CD4-positive, CD25-positive, alpha-beta regulatory T cell (primary cell): Measurements from ENCODE around the gene MAP3K13. TPM values are rescaled to one million over a fixed set of nuclear protein-coding genes. Genes with fewer than 3 reads are reported as not detected.

Experiments used
- ATAC-seq, 2 donors: fragments of 150-1000 bp; cut with Tn5 transposase; one replicate each; pipeline ENCODE4 v1.10.0; 2021; ENCODE audit warnings: low read depth in 2 of 2, moderate number of reproducible peaks in 2 of 2, moderate library complexity in 1 of 2
- DNase-seq, 3 donors: peaks; one replicate each; pipeline versions ENCODE4 v3.0.0 to v3.0.0-alpha.2; 2012 to 2022; ENCODE audit warnings: mixed read lengths in 1 of 3
- H3K27ac ChIP-seq: one replicate; pipeline ENCODE4 v1.7.0; 2013; ENCODE audit warnings: mild to moderate bottlenecking, low read length; ENCODE audit not compliant: insufficient read depth, poor library complexity, severe bottlenecking
- H3K27me3 ChIP-seq: one replicate; pipeline ENCODE4 v1.7.0; 2013; ENCODE audit warnings: low read length; ENCODE audit not compliant: control insufficient read depth, insufficient read depth
- H3K36me3 ChIP-seq: one replicate; pipeline ENCODE4 v1.7.0; 2013; ENCODE audit warnings: mild to moderate bottlenecking, low read length, moderate library complexity; ENCODE audit not compliant: control insufficient read depth, insufficient read depth
- H3K4me1 ChIP-seq: 2 replicates; pipeline ENCODE4 v1.7.0; 2013; ENCODE audit warnings: mild to moderate bottlenecking, low read length; ENCODE audit not compliant: insufficient read depth, control insufficient read depth, poor library complexity, severe bottlenecking
- H3K4me3 ChIP-seq: one replicate; pipeline ENCODE4 v1.7.0; 2013; ENCODE audit warnings: low read depth, mild to moderate bottlenecking, low read length, moderate library complexity
- H3K9me3 ChIP-seq, 2 experiments: 1 replicate in 1 of 2; 2 replicates in 1 of 2; pipeline ENCODE4 v1.7.0; 2013; ENCODE audit warnings: low read length in 2 of 2, mild to moderate bottlenecking in 1 of 2, moderate library complexity in 1 of 2; ENCODE audit not compliant: control insufficient read depth in 2 of 2
- H3K27ac Mint-ChIP-seq, 3 donors: one replicate each; pipeline ENCODE4 v1.8.0; 2020 to 2022; ENCODE audit warnings: mild to moderate bottlenecking in 3 of 3, mixed read lengths in 3 of 3, moderate library complexity in 2 of 3
- H3K27me3 Mint-ChIP-seq: one replicate; pipeline ENCODE4 v1.8.0; 2022; ENCODE audit warnings: mild to moderate bottlenecking, mixed read lengths
- H3K36me3 Mint-ChIP-seq: one replicate; pipeline ENCODE4 v1.8.0; 2020; ENCODE audit warnings: mixed read lengths
- H3K4me1 Mint-ChIP-seq, 4 donors: one replicate each; pipeline ENCODE4 v1.8.0; 2020 to 2022; ENCODE audit warnings: mixed read lengths in 4 of 4, mild to moderate bottlenecking in 1 of 4
- H3K4me3 Mint-ChIP-seq, 4 donors: one replicate each; pipeline ENCODE4 v1.8.0; 2020 to 2022; ENCODE audit warnings: mild to moderate bottlenecking in 4 of 4, mixed read lengths in 4 of 4, moderate library complexity in 3 of 4
- H3K9me3 Mint-ChIP-seq, 7 donors: one replicate each; pipeline ENCODE4 v1.8.0; 2020 to 2022; ENCODE audit warnings: mixed read lengths in 7 of 7, mild to moderate bottlenecking in 3 of 7, moderate library complexity in 2 of 7
- polyA plus RNA-seq, 4 donors: library from polyadenylated mRNA; unstranded; fragments of 300-500 nt; fragmentation: Illumina TruSeq; gene quantifications; one replicate each; pipeline ENCODE4 v1.2.3, GENCODE V29; 2021
- total RNA-seq: library from RNA; stranded (reverse); gene quantifications from one replicate; pipeline ENCODE4 v1.2.3, GENCODE V29; 2022

The MAP3K13 gene
- total and polyA plus RNA-seq, 5 donors from 2014 or later = 3.7 to 29.7 (median 22.2) TPM

DNA sequence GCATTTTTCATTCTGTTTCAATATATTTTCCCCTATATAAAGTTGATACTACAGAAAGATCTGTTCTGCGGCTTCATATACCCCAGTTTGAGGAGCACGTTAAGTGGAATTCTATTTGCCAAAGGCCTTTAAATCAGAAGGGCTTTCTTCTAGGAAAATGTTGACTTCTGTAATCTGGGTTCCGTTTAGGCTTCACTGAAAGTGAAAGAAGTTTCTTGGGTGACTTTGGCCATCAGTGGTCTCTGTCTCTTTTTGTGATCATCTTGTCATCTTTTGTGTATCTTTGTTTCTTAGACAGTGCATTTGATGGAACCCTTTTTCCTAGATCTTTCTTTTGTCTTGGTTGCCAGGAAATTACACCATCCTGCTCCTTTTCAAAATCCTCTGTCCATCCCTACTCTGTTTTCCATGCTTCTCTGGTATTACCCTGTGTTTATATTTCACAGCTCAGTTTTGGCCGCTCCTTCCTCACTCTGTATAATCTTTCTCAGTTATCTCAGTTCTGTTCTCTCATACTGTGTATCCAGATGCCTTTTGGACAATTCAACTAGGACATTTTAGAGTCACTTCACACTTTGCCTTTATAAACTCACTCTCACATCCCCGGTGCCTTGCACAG, 40.7 kb upstream of the MAP3K13 start:
- H3K27ac ChIP-seq = no peak overlapping the region
- Mint-ChIP-seq H3K4me1 (peaks cover 0 to under 1% (median 0%) of the 10 kb centered on the region in 4 donors), H3K36me3 (no peaks in the 10 kb centered on the region), H3K9me3 (no peaks in the 10 kb centered on the region), H3K4me3 (no peak overlapping the region), H3K27me3 (peaks cover 14% of the 10 kb centered on the region), H3K27ac (no peak overlapping the region)
- peaks cover under 1% of the 10 kb centered on the region for H3K27me3 ChIP-seq
- H3K4me1 ChIP-seq = no peaks in the 10 kb centered on the region
- no peaks in the 10 kb centered on the region for H3K36me3 ChIP-seq
- no peak overlapping the region for H3K4me3 ChIP-seq
- DNase-seq = no peak
- no peak for ATAC-seq
- no peaks in the 10 kb centered on the region for H3K9me3 ChIP-seq

DNA sequence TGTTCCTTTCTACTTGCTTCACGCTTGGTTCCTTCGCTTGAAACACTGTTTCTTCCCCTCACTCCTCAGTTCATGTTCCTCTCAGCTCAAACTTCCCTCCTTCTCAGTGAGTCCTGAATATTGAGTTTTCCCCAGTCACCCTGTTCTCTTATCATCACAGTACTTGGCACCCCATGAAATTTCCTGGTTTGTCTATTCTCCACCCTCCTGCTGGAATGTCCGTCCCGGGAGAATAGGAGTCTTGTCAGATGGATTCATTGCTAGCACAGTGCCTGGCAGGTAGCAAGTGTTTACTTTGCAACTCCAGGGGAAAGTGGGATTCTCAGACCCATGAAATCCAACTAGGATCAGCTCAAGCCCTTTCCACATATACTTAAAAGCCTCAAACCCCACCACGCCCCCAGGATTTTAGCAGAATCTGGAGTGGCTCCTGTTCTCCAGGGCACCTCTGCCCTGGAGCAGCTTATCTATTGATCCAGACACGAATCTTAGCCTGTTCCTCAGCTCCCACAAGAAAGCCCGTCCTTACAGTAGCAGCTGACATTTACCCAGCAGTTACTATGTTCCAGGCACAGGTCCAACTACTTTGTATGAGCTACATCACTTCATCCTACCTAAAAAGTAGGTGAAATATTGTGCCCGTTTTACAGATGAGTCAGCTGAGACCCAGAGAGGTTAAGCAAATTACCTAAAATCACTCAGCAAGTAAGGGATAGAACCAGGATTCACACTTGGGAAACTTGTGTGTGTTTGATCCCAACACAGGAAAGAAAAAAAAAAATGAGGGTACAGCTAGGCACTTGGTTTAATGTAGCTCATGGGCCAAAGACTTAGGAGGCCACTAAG, 36.8 kb upstream of the MAP3K13 start:
- no peaks in the 10 kb centered on the region for H3K4me1 ChIP-seq
- no peak for ATAC-seq
- no peaks in the 10 kb centered on the region for H3K27me3 ChIP-seq
- no peak overlapping the region for H3K27ac ChIP-seq
- Mint-ChIP-seq H3K36me3 (no peaks in the 10 kb centered on the region), H3K9me3 (no peaks in the 10 kb centered on the region), H3K27ac (no peak overlapping the region), H3K27me3 (peaks cover 12% of the 10 kb centered on the region), H3K4me1 (no peaks in the 10 kb centered on the region), H3K4me3 (no peak overlapping the region)
- H3K36me3 ChIP-seq = no peaks in the 10 kb centered on the region
- H3K4me3 ChIP-seq = no peak overlapping the region
- no peaks in the 10 kb centered on the region for H3K9me3 ChIP-seq
- DNase-seq = no peak

GRCh38 chr3:185327062-185327461, 35.9 kb upstream of the MAP3K13 start:
- no peak for ATAC-seq
- no peak overlapping the region for H3K27ac Mint-ChIP-seq
- H3K27me3 ChIP-seq = no peaks in the 10 kb centered on the region

GRCh38 chr3:185328324-185329004, 34.5 kb upstream of the MAP3K13 start:
- H3K4me1 Mint-ChIP-seq = peaks cover 0 to 5% (median 0%) of the 10 kb centered on the region in 4 donors
- Histone ChIP-seq H3K4me1 (no peaks in the 10 kb centered on the region), H3K4me3 (no peak overlapping the region), H3K36me3 (no peaks in the 10 kb centered on the region), H3K27ac (no peak overlapping the region), H3K9me3 (no peaks in the 10 kb centered on the region), H3K27me3 (no peaks in the 10 kb centered on the region)
- H3K4me3 Mint-ChIP-seq = no peak overlapping the region
- no peak overlapping the region for H3K27ac Mint-ChIP-seq
- H3K27me3 Mint-ChIP-seq = peaks cover 16% of the 10 kb centered on the region
- ATAC-seq (no peak), DNase-seq (no peak)
- no peaks in the 10 kb centered on the region for H3K9me3 Mint-ChIP-seq
- H3K36me3 Mint-ChIP-seq = no peaks in the 10 kb centered on the region

More at GRCh38 chr3:185327062-185327461, 35.9 kb upstream of the MAP3K13 start:
- Histone ChIP-seq H3K9me3 (no peaks in the 10 kb centered on the region), H3K36me3 (no peaks in the 10 kb centered on the region), H3K4me1 (no peaks in the 10 kb centered on the region), H3K4me3 (no peak overlapping the region), H3K27ac (no peak overlapping the region)
- H3K4me1 Mint-ChIP-seq = no peaks in the 10 kb centered on the region
- H3K36me3 Mint-ChIP-seq = no peaks in the 10 kb centered on the region
- DNase-seq = no peak
- H3K4me3 Mint-ChIP-seq = no peak overlapping the region
- no peaks in the 10 kb centered on the region for H3K9me3 Mint-ChIP-seq
- H3K27me3 Mint-ChIP-seq = peaks cover 14% of the 10 kb centered on the region

- peaks cover 0 to 5% (median 0%) of the 10 kb centered on the region in 4 donors for H3K4me1 Mint-ChIP-seq
- no peak overlapping the region for H3K4me3 Mint-ChIP-seq
- H3K36me3 Mint-ChIP-seq = no peaks in the 10 kb centered on the region
- no peak for DNase-seq
- Histone ChIP-seq H3K4me3 (no peak overlapping the region), H3K36me3 (no peaks in the 10 kb centered on the region), H3K9me3 (no peaks in the 10 kb centered on the region), H3K27me3 (no peaks in the 10 kb centered on the region), H3K4me1 (no peaks in the 10 kb centered on the region), H3K27ac (no peak overlapping the region)
- peaks cover 26% of the 10 kb centered on the region for H3K27me3 Mint-ChIP-seq
- H3K9me3 Mint-ChIP-seq = no peaks in the 10 kb centered on the region
- no peak overlapping the region for H3K27ac Mint-ChIP-seq
- ATAC-seq = no peak
Measured at GRCh38 chr3:185330238-185330637, 32.7 kb upstream of the MAP3K13 start.

- Histone ChIP-seq H3K27me3 (no peaks in the 10 kb centered on the region), H3K27ac (no peak overlapping the region), H3K9me3 (no peaks in the 10 kb centered on the region), H3K4me3 (no peak overlapping the region), H3K36me3 (no peaks in the 10 kb centered on the region), H3K4me1 (no peaks in the 10 kb centered on the region)
- H3K4me1 Mint-ChIP-seq = peaks cover 0 to 5% (median 0%) of the 10 kb centered on the region in 4 donors
- no peaks in the 10 kb centered on the region for H3K9me3 Mint-ChIP-seq
- H3K4me3 Mint-ChIP-seq = no peak overlapping the region
- H3K27me3 Mint-ChIP-seq = peaks cover 26% of the 10 kb centered on the region
- H3K36me3 Mint-ChIP-seq = no peaks in the 10 kb centered on the region
- no peak overlapping the region for H3K27ac Mint-ChIP-seq
- DNase-seq = no peak
- ATAC-seq = no peak
Measured at GRCh38 chr3:185330644-185331043, 32.3 kb upstream of the MAP3K13 start.

DNA sequence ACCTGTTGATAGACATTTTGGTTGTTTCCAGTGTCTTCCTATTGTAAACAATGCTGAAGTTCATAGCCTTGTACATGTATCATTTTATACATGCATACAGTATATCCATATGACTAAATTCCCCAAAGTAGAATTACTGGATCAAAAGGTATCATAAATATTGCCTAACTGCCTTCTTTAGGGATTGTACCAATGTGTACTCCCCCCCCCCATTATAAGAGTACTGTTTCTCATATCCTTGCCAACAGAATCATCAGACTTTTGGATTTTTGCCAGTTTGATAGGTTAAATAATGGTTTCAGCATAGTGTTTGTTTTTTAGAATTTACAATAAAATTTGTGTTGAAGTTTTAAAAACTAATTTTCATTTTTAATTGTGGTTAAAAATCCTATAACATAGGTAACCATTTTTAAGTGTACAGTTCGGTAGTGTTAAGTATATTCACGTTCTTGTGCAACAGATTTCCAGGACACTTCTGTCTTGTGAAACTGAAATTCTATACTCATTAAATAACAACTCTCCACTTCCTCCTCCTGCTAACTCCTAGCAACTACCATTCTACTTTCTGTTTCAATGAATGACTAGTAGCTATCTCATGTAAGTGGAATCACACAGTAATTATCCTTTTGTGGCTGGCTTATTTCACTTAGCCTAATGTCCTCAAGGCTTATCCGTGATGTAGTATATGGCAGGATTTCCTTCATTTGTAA, 30.8 kb upstream of the MAP3K13 start:
- Histone ChIP-seq H3K4me3 (no peak overlapping the region), H3K9me3 (no peaks in the 10 kb centered on the region), H3K27me3 (no peaks in the 10 kb centered on the region), H3K27ac (no peak overlapping the region), H3K36me3 (no peaks in the 10 kb centered on the region), H3K4me1 (no peaks in the 10 kb centered on the region)
- Mint-ChIP-seq H3K4me3 (no peak overlapping the region), H3K36me3 (no peaks in the 10 kb centered on the region), H3K27me3 (peaks cover 20% of the 10 kb centered on the region), H3K9me3 (no peaks in the 10 kb centered on the region), H3K27ac (no peak overlapping the region), H3K4me1 (peaks cover 0 to 5% (median 0%) of the 10 kb centered on the region in 4 donors)
- DNase-seq = peak in 1 of 3 donors; percentile 61
- ATAC-seq = no peak
